Measurements from ENCODE around the gene FNBP1.
A peak's percentile ranks its signal among the peaks of the same experiment; 100 is the strongest.

FNBP1 gene

DNA sequence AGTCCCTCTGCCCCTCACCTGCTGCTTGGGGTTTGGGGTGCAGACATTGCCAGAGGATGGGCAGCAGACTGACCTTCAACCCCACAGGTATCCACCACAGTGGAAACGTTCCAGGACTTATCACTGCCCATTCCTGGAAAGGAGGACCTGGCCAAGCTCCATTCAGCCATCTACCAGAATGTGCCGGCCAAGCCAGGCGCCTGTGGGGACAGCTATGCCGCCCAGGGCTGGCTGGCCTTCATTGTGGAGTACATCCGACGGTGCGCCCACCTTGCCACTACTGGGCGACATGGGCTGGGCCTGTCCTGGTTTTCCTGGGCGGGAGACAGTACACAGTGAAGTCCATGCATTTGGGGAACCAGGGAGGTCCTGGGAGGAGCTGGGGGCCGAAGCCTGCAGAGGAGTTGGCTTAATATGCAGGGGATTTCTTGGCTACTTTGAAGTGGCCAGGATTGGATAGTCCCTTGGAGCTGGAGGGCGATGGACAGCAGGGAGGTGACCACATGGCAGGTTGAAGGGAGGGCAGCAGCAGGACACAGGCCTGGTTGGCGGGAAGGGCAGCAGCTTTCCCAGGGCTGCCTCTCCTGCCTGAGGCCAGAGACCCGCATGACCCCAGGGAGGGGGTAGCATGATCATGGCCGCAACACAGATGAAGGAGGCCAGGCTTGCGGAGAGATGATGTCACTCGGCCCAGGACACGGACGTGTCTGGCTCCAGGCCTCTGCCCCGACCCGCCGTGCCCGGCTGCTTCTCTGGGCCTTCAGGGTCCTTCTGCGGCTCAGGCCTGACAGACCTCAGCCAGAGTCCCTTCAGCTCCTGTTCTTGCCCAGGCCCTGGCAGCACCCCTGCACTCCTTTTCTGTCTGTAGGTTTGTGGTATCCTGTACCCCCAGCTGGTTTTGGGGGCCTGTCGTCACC, 173.1 kb downstream of the FNBP1 start:
- H3K9me3 Mint-ChIP-seq: no peaks in the 10 kb centered on the region
- ATAC-seq: no peak
- peak overlapping the region; percentile 93 for H3K27ac Mint-ChIP-seq
- DNase-seq (ENCODE audit: low spot score in 2 of 2): no peak
- H3K36me3 Mint-ChIP-seq: peaks cover 65% of the 10 kb centered on the region
- peaks cover 61% of the 10 kb centered on the region for H3K4me1 Mint-ChIP-seq
- peak overlapping the region; percentile 57 for H3K4me3 Mint-ChIP-seq

DNA sequence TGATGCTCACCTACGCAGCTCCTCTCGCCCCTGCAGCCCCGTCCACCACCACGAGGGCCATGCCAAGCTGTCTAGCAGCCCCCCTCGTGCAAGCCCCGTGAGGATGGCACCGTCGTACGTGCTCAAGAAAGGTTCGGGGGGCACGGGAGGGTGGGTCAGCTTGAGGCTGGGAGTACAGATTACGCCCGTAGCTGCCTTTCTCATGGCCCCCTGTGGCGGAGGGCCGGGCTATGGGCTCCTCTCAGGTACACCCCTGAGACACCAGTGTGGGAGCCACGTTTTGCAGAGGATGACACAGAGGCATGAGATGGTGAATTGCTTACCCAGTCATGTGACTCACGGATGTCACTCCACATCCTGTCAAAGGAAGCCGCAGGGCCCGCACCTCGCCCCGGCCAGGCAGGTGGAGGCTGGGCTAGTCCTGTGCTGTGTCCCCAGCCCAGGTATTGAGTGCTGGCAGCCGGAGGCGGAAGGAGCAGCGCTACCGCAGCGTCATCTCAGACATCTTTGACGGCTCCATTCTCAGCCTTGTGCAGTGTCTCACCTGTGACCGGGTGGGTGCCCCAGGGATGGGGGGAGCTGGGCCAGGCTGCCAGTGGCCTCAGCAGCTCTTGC, 174.0 kb downstream of the FNBP1 start:
- Mint-ChIP-seq H3K4me3 (peak overlapping the region; percentile 57), H3K27ac (peak overlapping the region; percentile 93), H3K4me1 (peaks cover 58% of the 10 kb centered on the region), H3K36me3 (peaks cover 65% of the 10 kb centered on the region), H3K9me3 (no peaks in the 10 kb centered on the region)
- peak; percentile 55 to 86 for DNase-seq (ENCODE audit: low spot score in 2 of 2)
- ATAC-seq: peak; percentile 94

DNA sequence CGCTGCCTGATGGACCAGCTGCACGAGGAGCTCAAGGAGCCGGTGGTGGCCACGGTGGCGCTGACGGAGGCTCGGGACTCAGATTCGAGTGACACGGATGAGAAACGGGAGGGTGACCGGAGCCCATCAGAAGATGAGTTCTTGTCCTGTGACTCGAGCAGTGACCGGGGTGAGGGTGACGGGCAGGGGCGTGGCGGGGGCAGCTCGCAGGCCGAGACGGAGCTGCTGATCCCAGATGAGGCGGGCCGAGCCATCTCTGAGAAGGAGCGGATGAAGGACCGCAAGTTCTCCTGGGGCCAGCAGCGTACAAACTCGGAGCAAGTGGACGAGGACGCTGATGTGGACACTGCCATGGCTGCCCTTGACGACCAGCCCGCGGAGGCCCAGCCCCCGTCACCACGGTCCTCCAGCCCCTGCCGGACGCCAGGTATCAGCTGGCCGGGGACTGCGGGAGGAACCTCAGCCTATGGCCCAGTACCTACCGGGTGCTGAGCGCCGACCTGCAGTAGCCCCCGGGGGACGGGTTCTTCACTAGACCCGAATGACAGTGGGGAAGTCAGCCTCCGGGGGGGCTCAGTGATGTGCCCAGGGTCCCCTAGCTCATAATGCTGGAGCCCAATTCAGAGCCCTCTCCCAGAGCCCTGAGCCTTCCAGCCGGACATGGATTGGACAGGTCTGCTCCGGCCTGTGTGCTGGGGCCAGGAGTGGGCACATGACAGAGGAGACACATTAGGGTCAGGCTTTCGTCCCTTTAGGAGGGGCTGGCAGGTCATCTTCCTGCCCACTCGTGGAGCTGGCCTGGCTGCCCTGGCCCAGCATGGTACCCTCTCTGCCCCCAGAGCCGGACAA, 174.7 kb downstream of the FNBP1 start:
- H3K27ac Mint-ChIP-seq: peak overlapping the region; percentile 93
- peaks cover 58% of the 10 kb centered on the region for H3K4me1 Mint-ChIP-seq
- peaks cover 65% of the 10 kb centered on the region for H3K36me3 Mint-ChIP-seq
- ATAC-seq (no peak), DNase-seq (ENCODE audit: low spot score in 2 of 2) (no peak)
- peak overlapping the region; percentile 57 for H3K4me3 Mint-ChIP-seq
- H3K9me3 Mint-ChIP-seq: no peaks in the 10 kb centered on the region

DNA sequence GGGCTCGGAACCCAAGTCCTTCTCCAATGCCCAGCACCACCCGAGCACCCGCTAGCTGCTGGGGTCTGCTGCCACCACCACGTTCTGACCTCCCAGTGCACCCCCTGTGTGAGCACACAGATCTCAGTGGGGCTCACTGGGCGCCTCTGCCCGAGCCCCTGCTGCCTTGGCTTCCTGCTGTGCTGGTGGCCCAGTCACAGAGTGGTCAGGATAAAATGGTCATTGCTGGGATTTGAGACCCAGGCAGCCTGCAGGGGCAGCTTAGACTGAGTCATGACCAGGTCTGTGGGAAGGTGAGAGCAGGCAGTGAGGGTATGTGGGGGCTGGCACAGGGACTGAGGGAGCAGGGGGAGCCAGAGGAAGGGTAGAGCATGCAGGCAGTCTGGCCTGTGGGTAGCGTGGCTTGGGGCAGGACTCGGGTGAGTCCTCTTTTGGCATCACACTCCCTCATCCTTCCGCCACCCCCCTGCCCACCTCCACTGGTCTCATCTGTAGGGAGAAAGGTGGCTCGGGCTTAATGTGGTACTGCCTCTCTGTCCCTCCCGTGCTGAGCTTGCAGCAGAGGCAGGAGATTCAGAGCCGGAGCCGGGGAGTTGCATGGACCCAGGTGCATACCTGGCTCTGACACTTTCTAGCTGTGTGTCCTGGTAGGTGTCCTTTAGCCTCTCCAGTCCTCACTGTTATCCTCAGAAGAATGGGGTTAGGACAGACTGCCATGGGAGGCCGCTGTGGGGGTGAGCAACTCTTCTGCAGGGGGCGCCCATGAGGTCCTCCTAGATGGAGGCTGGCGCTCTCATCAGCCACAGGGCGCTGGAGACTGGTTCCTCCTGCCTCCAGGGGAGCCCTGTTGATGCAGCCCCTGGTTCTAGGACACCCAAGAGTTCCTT, 175.6 kb downstream of the FNBP1 start:
- H3K36me3 Mint-ChIP-seq: peaks cover 65% of the 10 kb centered on the region
- ATAC-seq (no peak), DNase-seq (ENCODE audit: low spot score in 2 of 2) (no peak)
- peaks cover 66% of the 10 kb centered on the region for H3K4me1 Mint-ChIP-seq
- no peaks in the 10 kb centered on the region for H3K9me3 Mint-ChIP-seq
- peak overlapping the region; percentile 16 for H3K4me3 Mint-ChIP-seq
- peak overlapping the region; percentile 93 for H3K27ac Mint-ChIP-seq

DNA sequence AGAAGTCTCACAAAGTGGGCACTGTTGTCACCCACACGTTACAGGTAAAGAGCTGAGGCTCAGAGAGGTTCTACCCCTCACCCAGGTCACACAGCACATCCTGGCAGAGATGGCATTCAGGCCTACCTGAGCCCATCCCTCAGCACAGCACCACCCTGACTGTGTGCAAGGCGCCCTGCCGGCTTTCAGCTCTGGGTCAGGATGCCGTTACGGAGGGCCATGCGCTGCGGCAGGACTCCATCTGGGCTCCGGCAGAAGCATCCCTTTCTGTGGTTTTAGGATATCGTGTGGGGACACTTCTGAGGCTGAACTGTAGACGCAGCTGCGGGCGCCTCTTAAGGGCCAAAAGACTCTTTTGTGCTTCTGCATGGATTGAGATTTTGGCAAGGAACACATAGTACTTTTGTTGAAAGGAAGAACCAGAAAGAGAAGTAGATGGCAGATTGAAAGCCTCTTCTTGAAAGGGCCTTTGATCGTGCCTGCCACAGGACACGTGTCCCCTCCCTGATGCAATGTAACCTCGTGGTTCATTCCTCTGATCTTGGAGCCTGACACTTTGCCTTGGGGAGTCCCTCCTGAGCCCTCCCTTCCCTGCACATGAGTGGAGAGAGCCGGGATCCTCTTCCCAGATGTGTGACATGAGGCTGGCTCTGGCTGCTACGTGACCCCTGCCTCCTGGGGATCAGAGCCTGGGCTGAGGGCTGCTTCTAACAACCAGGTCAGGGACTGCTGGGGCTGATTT, 176.4 kb downstream of the FNBP1 start:
- ATAC-seq (no peak), DNase-seq (ENCODE audit: low spot score in 2 of 2) (no peak)
- peak overlapping the region; percentile 16 for H3K4me3 Mint-ChIP-seq
- H3K4me1 Mint-ChIP-seq: peaks cover 73% of the 10 kb centered on the region
- peak overlapping the region; percentile 93 for H3K27ac Mint-ChIP-seq
- H3K36me3 Mint-ChIP-seq: peaks cover 73% of the 10 kb centered on the region
- H3K9me3 Mint-ChIP-seq: no peaks in the 10 kb centered on the region

DNA sequence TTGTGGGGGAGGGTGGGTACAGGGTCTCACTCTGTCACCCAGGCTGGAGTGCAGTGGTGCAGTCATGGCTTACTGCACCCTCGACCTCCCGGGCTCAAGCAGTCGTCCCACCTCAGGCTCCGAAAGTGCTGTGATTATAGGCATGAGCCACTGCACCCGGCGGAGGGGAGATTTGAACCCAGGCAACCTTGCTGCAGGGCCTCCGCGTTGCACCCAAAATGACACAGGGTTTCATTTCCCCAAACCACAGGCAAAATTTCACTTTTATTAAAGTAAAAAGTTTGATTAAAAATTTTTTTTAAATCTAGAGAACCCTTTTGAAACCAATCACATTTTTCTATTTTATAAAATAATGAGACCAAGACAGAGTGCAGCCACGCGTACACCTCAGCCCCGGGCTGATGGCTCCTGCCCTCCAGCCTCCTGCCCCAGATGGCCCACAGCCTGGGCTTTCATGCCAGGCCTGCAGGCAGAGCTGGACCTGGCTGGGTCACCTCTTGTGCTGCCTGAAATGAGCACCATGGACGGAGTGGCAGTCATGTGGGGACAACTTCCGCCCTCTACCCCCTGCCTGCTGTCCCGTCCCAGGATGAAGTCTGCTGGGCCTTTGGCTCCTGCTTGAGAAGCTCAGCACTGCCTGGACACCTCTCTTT, 177.2 kb downstream of the FNBP1 start:
- DNase-seq (ENCODE audit: low spot score in 2 of 2) (no peak), ATAC-seq (no peak)
- H3K9me3 Mint-ChIP-seq: no peaks in the 10 kb centered on the region
- H3K4me3 Mint-ChIP-seq: peak overlapping the region; percentile 13
- H3K36me3 Mint-ChIP-seq: peaks cover 74% of the 10 kb centered on the region
- peak overlapping the region; percentile 93 for H3K27ac Mint-ChIP-seq
- peaks cover 81% of the 10 kb centered on the region for H3K4me1 Mint-ChIP-seq

DNA sequence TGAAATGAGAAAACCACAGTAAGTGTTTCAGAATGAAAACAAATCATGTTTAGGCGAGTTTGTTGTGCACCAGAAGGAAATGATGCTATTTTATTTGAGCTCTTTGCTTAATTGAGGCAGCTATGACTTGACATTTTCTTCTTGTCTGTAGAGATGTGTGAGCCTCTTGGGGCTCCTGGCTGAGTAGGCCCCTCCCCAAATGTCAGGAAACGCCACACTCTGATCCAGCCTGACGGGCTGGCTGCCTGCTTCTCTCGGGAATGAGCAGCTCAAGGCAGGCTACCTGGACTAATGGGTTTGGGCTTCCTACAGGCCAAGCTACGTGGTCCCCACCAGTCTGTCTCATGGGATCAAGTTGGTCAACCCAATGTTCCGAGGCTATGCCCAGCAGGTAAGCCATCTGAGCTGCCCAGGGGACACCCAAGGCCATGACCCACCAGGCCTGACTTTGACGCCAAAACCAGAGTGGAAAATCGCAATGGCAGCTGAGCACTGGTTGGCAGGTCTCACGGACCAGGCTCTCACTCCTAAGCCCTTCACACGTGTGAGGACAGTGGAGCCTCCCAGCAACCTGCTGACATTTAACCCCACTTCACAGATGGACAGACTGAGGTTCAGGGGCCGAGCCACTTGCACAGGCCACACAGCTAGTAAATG, 177.9 kb downstream of the FNBP1 start:
- Mint-ChIP-seq H3K4me1 (peaks cover 86% of the 10 kb centered on the region), H3K27ac (peak overlapping the region; percentile 93), H3K4me3 (peak overlapping the region; percentile 64), H3K36me3 (peaks cover 74% of the 10 kb centered on the region), H3K9me3 (no peaks in the 10 kb centered on the region)
- DNase-seq (ENCODE audit: low spot score in 2 of 2) (no peak), ATAC-seq (peak; percentile 45)

DNA sequence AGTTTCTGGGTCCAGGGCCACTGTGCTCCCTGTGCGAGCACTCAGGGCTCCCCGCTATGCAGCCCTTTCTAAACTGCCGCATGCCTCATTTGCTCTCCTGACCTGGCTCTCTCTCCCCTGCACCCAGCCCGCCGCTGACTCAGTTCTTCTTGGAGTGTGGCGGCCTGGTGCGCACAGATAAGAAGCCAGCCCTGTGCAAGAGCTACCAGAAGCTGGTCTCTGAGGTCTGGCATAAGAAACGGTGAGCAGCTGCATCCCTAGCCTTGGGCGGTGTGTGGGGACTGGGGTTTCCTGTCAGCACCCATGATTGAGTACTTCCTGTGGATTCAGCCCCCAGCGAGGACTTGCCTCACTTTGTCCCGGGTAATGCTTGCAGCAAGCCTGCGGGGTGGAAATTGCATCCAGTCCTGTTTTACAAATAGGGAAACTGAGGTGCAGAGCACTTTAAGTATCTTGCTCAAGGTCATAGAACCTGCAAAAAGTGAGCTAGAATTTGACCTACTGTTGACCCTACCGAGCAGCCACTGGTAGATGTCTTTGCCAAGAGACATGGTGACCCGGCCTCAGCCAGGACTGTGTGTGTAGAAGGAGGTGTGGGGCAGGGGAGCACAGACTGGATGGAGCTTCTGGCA, 179.8 kb downstream of the FNBP1 start:
- Mint-ChIP-seq H3K27ac (peak overlapping the region; percentile 90), H3K4me3 (peak overlapping the region; percentile 64), H3K9me3 (no peaks in the 10 kb centered on the region), H3K4me1 (peaks cover 68% of the 10 kb centered on the region), H3K36me3 (peaks cover 74% of the 10 kb centered on the region)
- DNase-seq (ENCODE audit: low spot score in 2 of 2): peak; percentile 59 to 85
- peak; percentile 94 for ATAC-seq

DNA sequence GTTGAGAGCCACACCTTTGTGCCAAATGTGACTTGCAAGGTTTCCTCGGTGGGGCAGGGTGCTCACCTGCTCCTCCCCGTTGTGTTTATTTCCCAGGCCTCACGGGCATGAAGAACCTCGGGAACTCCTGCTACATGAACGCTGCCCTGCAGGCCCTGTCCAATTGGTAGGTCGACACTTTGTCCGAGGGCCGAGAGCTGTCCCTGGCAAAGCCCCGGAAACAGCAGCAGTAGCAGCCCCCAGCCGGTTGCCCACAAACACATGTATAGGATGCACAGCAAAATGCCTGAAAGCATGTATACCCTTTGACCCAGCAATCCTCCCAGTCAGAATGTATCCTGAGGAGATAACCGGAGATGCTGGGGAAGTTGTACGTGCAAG, 181.6 kb downstream of the FNBP1 start:
- no peak for ATAC-seq
- H3K4me1 Mint-ChIP-seq: peaks cover 59% of the 10 kb centered on the region
- H3K27ac Mint-ChIP-seq: peak overlapping the region; percentile 83
- H3K4me3 Mint-ChIP-seq: peak overlapping the region; percentile 20
- DNase-seq (ENCODE audit: low spot score in 2 of 2): no peak
- H3K9me3 Mint-ChIP-seq: no peaks in the 10 kb centered on the region
- peaks cover 89% of the 10 kb centered on the region for H3K36me3 Mint-ChIP-seq

DNA sequence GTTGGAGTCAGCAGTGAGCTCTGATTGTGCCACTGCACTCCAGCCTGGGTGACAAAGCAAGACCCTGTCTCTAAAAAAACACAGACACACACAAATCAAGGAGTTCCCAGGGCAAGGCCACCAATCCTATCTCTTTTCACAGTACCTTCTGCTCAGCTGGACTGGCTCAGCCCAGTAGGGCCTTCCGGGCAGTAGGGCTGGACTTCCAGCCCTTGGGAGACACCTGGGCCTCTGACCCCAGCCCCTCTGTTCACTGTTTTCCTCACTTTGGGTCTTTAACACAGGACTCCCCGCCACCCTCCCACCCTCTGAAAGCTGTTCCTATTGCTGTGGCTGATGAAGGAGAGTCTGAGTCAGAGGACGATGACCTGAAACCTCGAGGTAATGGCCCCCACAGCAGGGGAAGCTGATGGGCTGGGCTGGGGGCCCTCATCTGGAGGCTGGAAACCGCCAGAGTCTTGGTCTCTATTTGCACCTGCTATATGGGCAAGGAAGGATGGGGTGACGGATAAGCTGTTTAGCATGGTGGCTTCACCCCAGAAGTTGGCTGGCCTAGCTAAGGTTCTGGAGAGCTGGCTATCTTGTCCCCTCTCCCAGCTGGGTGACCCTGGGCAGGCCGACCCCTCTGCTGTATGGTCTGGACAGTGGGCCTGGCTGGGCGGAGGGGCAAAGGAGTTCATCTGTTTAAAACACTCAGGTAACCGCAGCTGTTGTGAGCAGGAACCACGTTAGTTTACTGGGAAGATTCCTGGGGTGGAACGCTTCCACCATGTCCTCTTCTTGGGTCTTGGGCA, 182.1 kb downstream of the FNBP1 start:
- peak overlapping the region; percentile 20 for H3K4me3 Mint-ChIP-seq
- H3K27ac Mint-ChIP-seq: peak overlapping the region; percentile 83
- peaks cover 58% of the 10 kb centered on the region for H3K4me1 Mint-ChIP-seq
- no peaks in the 10 kb centered on the region for H3K9me3 Mint-ChIP-seq
- DNase-seq (ENCODE audit: low spot score in 2 of 2) (no peak), ATAC-seq (peak; percentile 59)
- peaks cover 89% of the 10 kb centered on the region for H3K36me3 Mint-ChIP-seq

DNA sequence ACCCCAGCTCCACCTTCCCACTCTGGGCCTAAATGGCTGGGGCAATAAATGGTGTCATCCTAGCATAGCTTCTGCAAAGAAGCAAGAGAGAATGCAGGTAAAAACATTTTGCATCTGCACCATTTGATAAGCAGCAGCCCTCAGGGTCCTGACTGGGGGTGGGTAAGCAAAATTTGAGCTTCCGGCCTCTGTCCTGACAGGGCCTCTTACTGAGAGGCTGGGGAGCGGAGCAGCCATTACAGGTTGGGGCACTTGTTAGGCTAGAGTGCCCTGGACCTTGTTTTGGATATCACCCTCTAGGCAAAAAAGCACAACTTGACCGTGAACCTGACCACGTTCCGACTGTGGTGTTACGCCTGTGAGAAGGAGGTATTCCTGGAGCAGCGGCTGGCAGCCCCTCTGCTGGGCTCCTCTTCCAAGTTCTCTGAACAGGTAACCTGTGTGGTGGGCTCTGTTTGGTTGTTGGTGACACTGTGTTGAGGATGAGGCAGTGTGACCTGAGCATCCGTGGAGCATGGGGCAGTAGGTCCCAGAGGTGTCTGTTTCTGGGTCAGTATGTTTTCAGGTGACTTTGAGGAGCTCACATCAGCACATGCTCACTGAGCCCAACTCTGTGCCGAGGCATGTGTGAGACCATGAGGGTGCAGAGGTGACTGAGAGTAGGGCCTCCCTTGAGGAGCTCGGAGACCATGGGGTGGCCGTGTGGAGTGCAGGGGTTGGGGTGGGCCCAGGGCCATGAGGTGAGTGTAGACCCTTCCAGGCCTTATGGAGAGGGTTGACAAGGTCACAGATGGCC, 184.6 kb downstream of the FNBP1 start:
- Mint-ChIP-seq H3K27ac (peak overlapping the region; percentile 12), H3K9me3 (no peaks in the 10 kb centered on the region), H3K4me3 (no peak overlapping the region), H3K4me1 (peaks cover 67% of the 10 kb centered on the region), H3K36me3 (peaks cover 89% of the 10 kb centered on the region)
- ATAC-seq (no peak), DNase-seq (ENCODE audit: low spot score in 2 of 2) (no peak)

DNA sequence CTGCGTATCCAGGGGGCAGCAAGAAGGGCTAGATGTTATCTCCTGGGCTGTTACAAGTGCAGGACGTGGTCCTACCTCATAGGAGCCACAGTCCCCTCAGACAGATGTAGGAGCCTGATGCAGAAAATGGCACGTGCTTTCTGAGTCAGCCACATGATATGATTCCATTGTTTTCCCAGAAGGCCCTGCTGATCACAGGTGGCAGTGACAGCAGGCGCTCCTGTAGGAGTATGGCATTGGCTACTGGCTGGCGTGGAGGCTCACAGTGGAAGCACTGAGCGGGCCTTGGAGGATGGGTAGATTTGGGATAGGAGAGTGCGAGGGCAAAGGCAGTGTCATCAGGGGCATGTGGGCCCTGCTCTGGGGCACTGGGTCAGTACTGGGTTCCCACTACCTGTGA, 185.8 kb downstream of the FNBP1 start:
- DNase-seq (ENCODE audit: low spot score in 2 of 2) (no peak), ATAC-seq (no peak)
- peaks cover 88% of the 10 kb centered on the region for H3K36me3 Mint-ChIP-seq
- no peak overlapping the region for H3K4me3 Mint-ChIP-seq
- H3K9me3 Mint-ChIP-seq: no peaks in the 10 kb centered on the region
- peak overlapping the region; percentile 37 for H3K27ac Mint-ChIP-seq
- H3K4me1 Mint-ChIP-seq: peaks cover 61% of the 10 kb centered on the region
